Neural progenitor cell (in vitro differentiated cells): ENCODE results near the gene IGFLR1. TPM values are rescaled to one million over a fixed set of nuclear protein-coding genes. Genes with fewer than 3 reads are reported as not detected.

Experiments used
- DNase-seq: peaks from one replicate; pipeline ENCODE4 v3.0.0-alpha.2; 2016; ENCODE audit warnings: low spot score
- H2AFZ ChIP-seq: fragments of 200-600 bp; sonication (generic); replicated peaks from 2 replicates; pipeline ENCODE4 v1.6.1; 2016; ENCODE audit warnings: antibody characterized with exemption
- H3F3A ChIP-seq: fragments of 200-600 bp; sonication (generic); 2 replicates; pipeline ENCODE4 v1.6.1; 2016; ENCODE audit warnings: antibody characterized with exemption, low read depth
- H3K27ac ChIP-seq: fragments of 200-600 bp; sonication (generic); 2 replicates; pipeline ENCODE4 v1.5.1; 2016; ENCODE audit warnings: mild to moderate bottlenecking
- H3K27me3 ChIP-seq: fragments of 200-600 bp; sonication (generic); 2 replicates; pipeline ENCODE4 v1.6.1; 2016; ENCODE audit warnings: mild to moderate bottlenecking, moderate library complexity
- H3K36me3 ChIP-seq: fragments of 200-600 bp; sonication (generic); 2 replicates; pipeline ENCODE4 v1.5.1; 2016
- H3K4me1 ChIP-seq: fragments of 200-600 bp; sonication (generic); 2 replicates; pipeline ENCODE4 v1.6.1; 2016; ENCODE audit warnings: mixed run types
- H3K4me2 ChIP-seq: fragments of 200-600 bp; sonication (generic); 2 replicates; pipeline ENCODE4 v1.6.1; 2016
- H3K4me3 ChIP-seq: fragments of 200-600 bp; sonication (generic); 2 replicates; pipeline ENCODE4 v1.5.1; 2016
- H3K79me2 ChIP-seq: fragments of 200-600 bp; sonication (generic); 2 replicates; pipeline ENCODE4 v1.6.1; 2016; ENCODE audit warnings: low read depth
- H3K9ac ChIP-seq: fragments of 200-600 bp; sonication (generic); 2 replicates; pipeline ENCODE4 v1.6.1; 2016
- H3K9me3 ChIP-seq: fragments of 200-600 bp; sonication (generic); 2 replicates; pipeline ENCODE4 v1.5.1; 2016; ENCODE audit warnings: low read depth
- H4K20me1 ChIP-seq: fragments of 200-600 bp; sonication (generic); 2 replicates; pipeline ENCODE4 v1.6.1; 2016; ENCODE audit warnings: low read depth
- H3K27ac Mint-ChIP-seq: 3 replicates; pipeline ENCODE4 v1.8.0; 2021; ENCODE audit warnings: mixed read lengths
- H3K27me3 Mint-ChIP-seq: 2 replicates; pipeline ENCODE4 v1.8.0; 2022; ENCODE audit warnings: low read depth, mild to moderate bottlenecking, inconsistent platforms, moderate library complexity, mixed read lengths; ENCODE audit not compliant: insufficient read depth
- H3K36me3 Mint-ChIP-seq: 3 replicates; pipeline ENCODE4 v1.8.0; 2021; ENCODE audit warnings: mixed read lengths
- H3K4me1 Mint-ChIP-seq: 3 replicates; pipeline ENCODE4 v1.8.0; 2021; ENCODE audit warnings: mixed read lengths
- H3K4me3 Mint-ChIP-seq: 3 replicates; pipeline ENCODE4 v1.8.0; 2021; ENCODE audit warnings: mild to moderate bottlenecking, moderate library complexity, mixed read lengths
- H3K9me3 Mint-ChIP-seq: 3 replicates; pipeline ENCODE4 v1.8.0; 2020; ENCODE audit warnings: mixed read lengths
- EZH2 ChIP-seq: fragments of 200-600 bp; sonication (generic); IDR thresholded peaks from 2 replicates; pipeline ENCODE4 v1.6.1; 2017; ENCODE audit warnings: antibody characterized with exemption, mild to moderate bottlenecking, moderate library complexity
- EZH2phosphoT487 ChIP-seq: fragments of 200-600 bp; sonication (generic); IDR thresholded peaks from 2 replicates; pipeline ENCODE4 v1.6.1; 2017; ENCODE audit warnings: antibody characterized with exemption
- total RNA-seq: library from RNA; depleted of rRNA; stranded (reverse); fragments of >200 nt; gene quantifications from 2 replicates; pipeline ENCODE4 v1.2.3, GENCODE V29; 2015; ENCODE audit warnings: low replicate concordance
- TF ChIP-seq, protein P1 (sequence below): fragments of 200-600 bp; sonication (generic); IDR thresholded peaks from 2 replicates; pipeline ENCODE4 v1.5.1; 2017; ENCODE audit warnings: antibody characterized with exemption, mild to moderate bottlenecking

IGFLR1 gene
- total RNA-seq, 1 donor from 2014 or later = 5.0 TPM

DNA sequence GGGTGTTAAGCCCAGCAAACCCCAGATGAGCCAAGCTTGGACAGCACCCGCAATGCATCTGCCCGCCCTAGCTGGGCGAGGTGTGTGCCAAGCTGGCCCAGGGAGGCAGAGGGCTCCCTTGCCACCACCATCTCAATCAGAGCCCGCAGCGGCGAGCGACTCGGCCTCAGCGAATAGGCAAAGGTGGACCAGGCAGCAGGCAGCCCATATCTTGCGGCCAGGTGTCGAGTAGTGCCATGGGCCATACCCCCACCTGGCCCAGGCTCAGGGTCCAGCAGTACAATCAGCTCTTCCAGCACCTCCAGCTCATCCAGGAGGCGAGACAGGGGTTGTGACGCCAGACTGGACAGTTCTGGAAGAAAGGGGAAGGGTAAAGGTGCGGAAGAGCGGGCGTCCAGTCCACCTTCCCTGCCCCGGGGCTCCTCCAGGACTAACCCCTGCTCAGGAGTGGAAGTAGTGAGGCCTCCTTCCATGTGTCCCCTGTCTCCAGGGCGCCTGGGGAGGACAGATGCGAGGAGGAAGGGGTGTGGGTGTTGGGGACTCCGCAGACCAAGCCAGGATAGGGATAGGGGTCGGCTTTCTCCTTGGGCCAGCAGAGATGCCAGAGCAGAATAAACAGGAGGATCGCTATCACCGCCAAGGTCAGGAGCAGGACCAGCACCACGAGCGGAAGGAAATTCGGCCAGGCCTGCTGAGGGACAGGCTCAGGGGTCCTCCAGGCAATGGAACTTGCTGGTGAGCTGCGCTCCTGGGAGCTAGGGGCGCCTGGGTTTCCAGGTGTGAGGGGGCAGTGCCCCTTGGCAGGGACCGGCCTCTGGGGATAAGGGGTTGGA is 2.8 kb downstream of the IGFLR1 start:
- no peaks in the 10 kb centered on the region for H3K79me2 ChIP-seq
- H3K27me3 ChIP-seq = no peaks in the 10 kb centered on the region
- H3K4me3 ChIP-seq = peak overlapping the region; percentile 79
- no peaks in the 10 kb centered on the region for H3K36me3 ChIP-seq
- Mint-ChIP-seq H3K36me3 (peaks cover 10% of the 10 kb centered on the region), H3K4me1 (peaks cover 20% of the 10 kb centered on the region), H3K4me3 (peak overlapping the region; percentile 89), H3K27me3 (peaks cover 11% of the 10 kb centered on the region), H3K9me3 (no peaks in the 10 kb centered on the region), H3K27ac (no peak overlapping the region)
- peak overlapping the region; percentile 92 for H3K4me2 ChIP-seq
- peaks cover 17% of the 10 kb centered on the region for H4K20me1 ChIP-seq
- no peak overlapping the region for H3K27ac ChIP-seq
- no peaks in the 10 kb centered on the region for H3K9me3 ChIP-seq
- H2AFZ ChIP-seq = no peak overlapping the region
- peaks cover 41% of the 10 kb centered on the region for H3F3A ChIP-seq
- no peak overlapping the region for H3K9ac ChIP-seq
- no peak for DNase-seq
- peaks cover 9% of the 10 kb centered on the region for H3K4me1 ChIP-seq
- no peak for TF ChIP-seq EZH2phosphoT487
- no peak for TF ChIP-seq EZH2
- TF ChIP-seq, protein P1, sequence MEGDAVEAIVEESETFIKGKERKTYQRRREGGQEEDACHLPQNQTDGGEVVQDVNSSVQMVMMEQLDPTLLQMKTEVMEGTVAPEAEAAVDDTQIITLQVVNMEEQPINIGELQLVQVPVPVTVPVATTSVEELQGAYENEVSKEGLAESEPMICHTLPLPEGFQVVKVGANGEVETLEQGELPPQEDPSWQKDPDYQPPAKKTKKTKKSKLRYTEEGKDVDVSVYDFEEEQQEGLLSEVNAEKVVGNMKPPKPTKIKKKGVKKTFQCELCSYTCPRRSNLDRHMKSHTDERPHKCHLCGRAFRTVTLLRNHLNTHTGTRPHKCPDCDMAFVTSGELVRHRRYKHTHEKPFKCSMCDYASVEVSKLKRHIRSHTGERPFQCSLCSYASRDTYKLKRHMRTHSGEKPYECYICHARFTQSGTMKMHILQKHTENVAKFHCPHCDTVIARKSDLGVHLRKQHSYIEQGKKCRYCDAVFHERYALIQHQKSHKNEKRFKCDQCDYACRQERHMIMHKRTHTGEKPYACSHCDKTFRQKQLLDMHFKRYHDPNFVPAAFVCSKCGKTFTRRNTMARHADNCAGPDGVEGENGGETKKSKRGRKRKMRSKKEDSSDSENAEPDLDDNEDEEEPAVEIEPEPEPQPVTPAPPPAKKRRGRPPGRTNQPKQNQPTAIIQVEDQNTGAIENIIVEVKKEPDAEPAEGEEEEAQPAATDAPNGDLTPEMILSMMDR = no peak

DNA sequence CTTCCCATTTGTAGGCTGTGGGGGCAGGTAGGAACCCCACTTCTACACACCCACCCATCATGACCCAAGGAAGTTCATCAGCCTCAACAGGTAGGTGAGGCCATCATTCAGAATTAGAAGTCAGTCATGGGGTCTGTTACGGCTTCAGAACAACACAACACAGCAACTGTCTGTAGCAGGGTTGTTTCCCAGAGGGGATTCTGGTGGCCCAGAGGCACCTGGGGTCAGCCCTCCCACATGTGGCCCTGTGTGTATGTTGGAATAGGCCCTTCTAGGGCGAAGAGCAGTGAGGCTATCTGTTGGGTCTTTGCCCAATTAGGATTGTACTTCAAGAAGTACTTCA is 3.4 kb downstream of the IGFLR1 start:
- Histone ChIP-seq H3K9me3 (no peaks in the 10 kb centered on the region), H3F3A (peaks cover 37% of the 10 kb centered on the region), H4K20me1 (peaks cover 17% of the 10 kb centered on the region), H3K36me3 (no peaks in the 10 kb centered on the region), H3K79me2 (no peaks in the 10 kb centered on the region), H3K4me3 (no peak overlapping the region), H3K27me3 (no peaks in the 10 kb centered on the region), H2AFZ (no peak overlapping the region), H3K9ac (no peak overlapping the region), H3K4me2 (no peak overlapping the region), H3K4me1 (peaks cover 9% of the 10 kb centered on the region), H3K27ac (no peak overlapping the region)
- Mint-ChIP-seq H3K4me1 (peaks cover 16% of the 10 kb centered on the region), H3K36me3 (peaks cover 16% of the 10 kb centered on the region), H3K27me3 (peaks cover 7% of the 10 kb centered on the region), H3K9me3 (no peaks in the 10 kb centered on the region), H3K27ac (no peak overlapping the region), H3K4me3 (peak overlapping the region; percentile 68)
- no peak for DNase-seq
- TF ChIP-seq EZH2phosphoT487 (no peak), EZH2 (no peak)
- TF ChIP-seq, protein P1 = no peak

DNA sequence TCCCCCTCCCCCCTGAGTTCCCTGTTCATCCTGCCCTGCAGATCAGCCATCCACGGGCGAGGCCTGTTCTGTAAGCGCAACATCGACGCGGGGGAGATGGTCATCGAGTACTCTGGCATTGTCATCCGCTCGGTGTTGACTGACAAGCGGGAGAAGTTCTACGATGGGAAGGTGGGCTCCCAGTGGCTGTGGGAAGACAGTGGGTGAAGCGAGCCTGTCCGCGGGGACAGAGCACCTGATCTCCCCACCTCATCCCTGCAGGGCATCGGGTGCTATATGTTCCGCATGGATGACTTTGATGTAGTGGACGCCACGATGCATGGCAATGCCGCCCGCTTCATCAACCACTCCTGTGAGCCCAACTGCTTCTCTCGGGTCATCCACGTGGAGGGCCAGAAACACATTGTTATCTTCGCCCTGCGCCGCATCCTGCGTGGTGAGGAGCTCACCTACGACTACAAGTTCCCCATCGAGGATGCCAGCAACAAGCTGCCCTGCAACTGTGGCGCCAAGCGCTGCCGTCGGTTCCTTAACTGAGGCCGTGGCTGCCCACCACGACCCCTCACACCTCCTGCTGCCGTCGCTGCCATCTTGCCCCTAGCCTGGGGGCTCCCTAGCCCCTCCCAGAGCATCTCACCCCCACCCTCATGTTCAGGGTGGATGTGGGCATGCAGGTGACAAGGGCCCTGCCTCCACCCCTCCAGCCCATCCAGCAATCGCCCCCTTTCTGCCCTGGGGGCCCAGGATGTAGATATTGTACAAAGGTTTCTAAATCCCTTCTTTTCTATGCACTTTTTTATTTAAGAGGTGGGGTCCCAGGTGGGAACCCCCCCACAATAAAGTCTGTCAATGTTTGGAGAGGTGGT is 4.0 kb downstream of the IGFLR1 start:
- Histone ChIP-seq H3K9me3 (no peaks in the 10 kb centered on the region), H3K27ac (no peak overlapping the region), H3K4me2 (no peak overlapping the region), H3K4me3 (no peak overlapping the region), H3K36me3 (no peaks in the 10 kb centered on the region), H3K79me2 (no peaks in the 10 kb centered on the region), H3K27me3 (no peaks in the 10 kb centered on the region), H3F3A (peaks cover 37% of the 10 kb centered on the region), H3K9ac (no peak overlapping the region), H3K4me1 (peaks cover 9% of the 10 kb centered on the region), H4K20me1 (peaks cover 17% of the 10 kb centered on the region), H2AFZ (no peak overlapping the region)
- Mint-ChIP-seq H3K27me3 (peaks cover 9% of the 10 kb centered on the region), H3K27ac (no peak overlapping the region), H3K4me3 (peak overlapping the region; percentile 68), H3K4me1 (peaks cover 13% of the 10 kb centered on the region), H3K9me3 (no peaks in the 10 kb centered on the region), H3K36me3 (peaks cover 17% of the 10 kb centered on the region)
- DNase-seq = no peak
- TF ChIP-seq, protein P1 = no peak
- TF ChIP-seq EZH2 (no peak), EZH2phosphoT487 (no peak)
